ENCODE measurements around the gene PSTPIP1. TPM values are rescaled to one million over a fixed set of nuclear protein-coding genes. Genes with fewer than 3 reads are reported as not detected.

The PSTPIP1 gene
- total and polyA plus RNA-seq, 2 of the 8 experiments (the other 6 are each of a cell fraction or from before 2014, with no cell fraction given): 1.6 to 1.8 TPM

DNA sequence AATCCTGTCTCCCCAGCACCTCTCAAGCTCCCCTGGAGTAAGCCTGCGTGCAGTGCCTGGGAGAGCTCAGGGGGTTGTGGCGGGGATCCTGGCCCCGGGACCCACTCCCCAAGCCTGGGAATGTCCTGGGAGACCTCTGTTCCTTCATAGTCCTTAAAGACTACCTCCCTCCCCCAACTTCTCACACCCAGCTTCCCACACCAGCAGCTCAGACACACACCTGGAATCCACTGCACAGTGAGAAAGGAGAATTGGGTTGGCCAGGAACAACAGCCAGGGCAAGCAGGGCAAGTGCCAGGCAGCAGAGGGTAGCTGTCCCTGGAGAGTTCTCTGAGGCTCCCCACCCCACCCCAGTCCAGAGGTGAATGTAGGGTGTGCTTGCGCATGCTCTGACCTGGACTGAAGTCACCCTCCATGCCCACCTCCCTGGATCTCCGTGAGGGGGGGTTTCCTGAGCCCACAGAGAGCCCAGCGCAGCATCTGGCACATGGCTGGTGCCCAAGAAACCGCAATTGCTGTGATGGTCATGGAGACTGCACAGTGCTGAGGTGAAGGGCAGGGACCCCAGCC lies 22.2 kb downstream of the PSTPIP1 start (continued):
- TF ChIP-seq, protein P1, sequence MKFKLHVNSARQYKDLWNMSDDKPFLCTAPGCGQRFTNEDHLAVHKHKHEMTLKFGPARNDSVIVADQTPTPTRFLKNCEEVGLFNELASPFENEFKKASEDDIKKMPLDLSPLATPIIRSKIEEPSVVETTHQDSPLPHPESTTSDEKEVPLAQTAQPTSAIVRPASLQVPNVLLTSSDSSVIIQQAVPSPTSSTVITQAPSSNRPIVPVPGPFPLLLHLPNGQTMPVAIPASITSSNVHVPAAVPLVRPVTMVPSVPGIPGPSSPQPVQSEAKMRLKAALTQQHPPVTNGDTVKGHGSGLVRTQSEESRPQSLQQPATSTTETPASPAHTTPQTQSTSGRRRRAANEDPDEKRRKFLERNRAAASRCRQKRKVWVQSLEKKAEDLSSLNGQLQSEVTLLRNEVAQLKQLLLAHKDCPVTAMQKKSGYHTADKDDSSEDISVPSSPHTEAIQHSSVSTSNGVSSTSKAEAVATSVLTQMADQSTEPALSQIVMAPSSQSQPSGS (IDR thresholded peaks at IDR 0.05; ENCODE audit: low read length): no peak
